22Rv1 (cell line): ENCODE measurements around the gene SCNN1B.

Experiments used
- CTCF ChIP-seq: fragments of 450-650 bp; IDR thresholded peaks from 2 replicates; pipeline ENCODE4 v1.5.1; 2017; ENCODE audit warnings: mild to moderate bottlenecking
- ZFX ChIP-seq: fragments of 450-650 bp; IDR thresholded peaks from 2 replicates; pipeline ENCODE4 v1.6.1; 2017; ENCODE audit warnings: antibody characterized with exemption, borderline replicate concordance

- TF ChIP-seq CTCF (no peak), ZFX (no peak)
These were observed 32.7 kb upstream of the SCNN1B start for GRCh38 chr16:23269248-23269953.
